ENCODE results near the gene UBAC2. TPM values are rescaled to one million over a fixed set of nuclear protein-coding genes. Genes with fewer than 3 reads are reported as not detected.

UBAC2 gene
- total and polyA plus RNA-seq, 9 donors = 38.7 to 87.5 (median 48.0) TPM

DNA sequence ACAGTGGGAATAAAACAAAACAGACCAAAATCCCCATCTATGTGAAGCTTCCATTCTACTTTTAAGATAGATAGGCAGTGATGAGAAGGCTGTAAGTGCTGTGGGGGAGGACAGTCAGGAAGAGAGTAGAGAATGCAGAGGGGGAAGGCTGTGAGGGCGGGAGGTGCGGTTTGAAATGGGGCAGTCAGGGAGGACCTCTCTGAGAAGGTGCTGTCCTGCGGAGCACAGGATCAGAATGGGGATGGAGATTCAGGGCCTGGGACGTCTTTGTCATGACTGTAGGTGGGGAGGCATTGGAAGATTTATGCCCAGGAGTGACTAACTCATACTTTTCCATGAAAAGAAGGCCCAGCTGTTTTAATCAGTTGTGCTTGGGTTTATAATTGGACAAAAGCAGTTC, 110.5 kb downstream of the UBAC2 start:
- H3K9me3 ChIP-seq = no peaks in the 10 kb centered on the region
- WGBS, 3 donors = 67 to 86% (median 71%) methylated on average over 4 of the region's 4 CpGs
- H3K27me3 ChIP-seq = no peaks in the 10 kb centered on the region
- no peaks in the 10 kb centered on the region for H3K36me3 ChIP-seq
- intact Hi-C loops (cut with DNase I) = no loop called here
- H3K4me1 ChIP-seq (ENCODE audit: insufficient read depth) = peaks cover 13% of the 10 kb centered on the region
- H3K27ac ChIP-seq = peak overlapping the region in 1 of 2 donors; percentile 86
- no peak overlapping the region for H3K4me3 ChIP-seq
- DNase-seq = peak in 4 of 5 donors; percentile 22 to 37 (median 28)
- TF ChIP-seq POLR2A (IDR thresholded peaks at IDR 0.05) (no peak), EP300 (IDR thresholded peaks at IDR 0.05) (no peak)
- TF ChIP-seq, protein P1, sequence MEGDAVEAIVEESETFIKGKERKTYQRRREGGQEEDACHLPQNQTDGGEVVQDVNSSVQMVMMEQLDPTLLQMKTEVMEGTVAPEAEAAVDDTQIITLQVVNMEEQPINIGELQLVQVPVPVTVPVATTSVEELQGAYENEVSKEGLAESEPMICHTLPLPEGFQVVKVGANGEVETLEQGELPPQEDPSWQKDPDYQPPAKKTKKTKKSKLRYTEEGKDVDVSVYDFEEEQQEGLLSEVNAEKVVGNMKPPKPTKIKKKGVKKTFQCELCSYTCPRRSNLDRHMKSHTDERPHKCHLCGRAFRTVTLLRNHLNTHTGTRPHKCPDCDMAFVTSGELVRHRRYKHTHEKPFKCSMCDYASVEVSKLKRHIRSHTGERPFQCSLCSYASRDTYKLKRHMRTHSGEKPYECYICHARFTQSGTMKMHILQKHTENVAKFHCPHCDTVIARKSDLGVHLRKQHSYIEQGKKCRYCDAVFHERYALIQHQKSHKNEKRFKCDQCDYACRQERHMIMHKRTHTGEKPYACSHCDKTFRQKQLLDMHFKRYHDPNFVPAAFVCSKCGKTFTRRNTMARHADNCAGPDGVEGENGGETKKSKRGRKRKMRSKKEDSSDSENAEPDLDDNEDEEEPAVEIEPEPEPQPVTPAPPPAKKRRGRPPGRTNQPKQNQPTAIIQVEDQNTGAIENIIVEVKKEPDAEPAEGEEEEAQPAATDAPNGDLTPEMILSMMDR (IDR thresholded peaks at IDR 0.05) = no peak

DNA sequence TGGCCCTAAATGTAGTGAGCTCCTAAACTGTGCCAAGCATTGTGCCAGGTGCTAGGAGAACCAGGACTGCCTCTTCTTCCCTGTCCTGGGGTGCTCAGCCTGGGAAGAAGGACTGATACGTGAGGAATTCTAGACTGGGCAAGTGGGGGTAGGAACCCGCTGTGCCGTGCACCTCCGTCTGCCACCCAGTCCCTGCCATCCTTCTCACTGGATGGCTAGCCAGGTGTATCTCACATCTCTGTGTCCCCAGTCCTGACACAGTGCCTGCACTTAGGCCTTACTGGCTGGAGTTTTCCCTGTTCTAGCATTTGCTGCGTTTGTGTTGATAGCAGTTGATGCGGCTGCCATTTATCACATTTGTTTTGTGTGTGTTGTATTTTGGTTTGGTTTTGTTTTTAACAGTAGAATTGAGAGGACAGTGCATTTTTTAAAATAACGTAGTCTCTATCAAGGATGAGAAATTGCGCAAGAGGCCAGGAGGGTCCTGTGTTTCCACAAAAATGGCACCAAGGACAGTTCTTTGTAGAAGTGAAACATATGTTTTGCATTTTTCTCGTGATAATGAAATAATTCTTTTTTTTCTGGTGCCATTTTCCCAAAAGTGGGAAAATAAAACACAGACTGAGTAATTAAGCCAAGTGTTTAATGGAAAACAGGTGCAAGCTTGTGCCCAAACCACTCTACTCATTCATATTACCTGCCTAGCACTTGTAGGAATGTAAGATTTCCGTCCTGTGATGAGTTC, 111.3 kb downstream of the UBAC2 start:
- peak; percentile 66 to 88 (median 82) for DNase-seq
- H3K9me3 ChIP-seq = no peaks in the 10 kb centered on the region
- peak overlapping the region; percentile 27 to 86 for H3K27ac ChIP-seq
- 25 to 38% (median 33%) methylated on average over 10 of the region's 10 CpGs for WGBS, 3 donors
- H3K4me3 ChIP-seq = no peak overlapping the region
- no peaks in the 10 kb centered on the region for H3K27me3 ChIP-seq
- intact Hi-C loops (cut with DNase I) = no loop called here
- no peak for TF ChIP-seq EP300 (IDR thresholded peaks at IDR 0.05)
- TF ChIP-seq, protein P1 (IDR thresholded peaks at IDR 0.05) = no peak
- TF ChIP-seq POLR2A (IDR thresholded peaks at IDR 0.05) = no peak
- no peaks in the 10 kb centered on the region for H3K36me3 ChIP-seq
- H3K4me1 ChIP-seq (ENCODE audit: insufficient read depth) = peaks cover 16% of the 10 kb centered on the region

DNA sequence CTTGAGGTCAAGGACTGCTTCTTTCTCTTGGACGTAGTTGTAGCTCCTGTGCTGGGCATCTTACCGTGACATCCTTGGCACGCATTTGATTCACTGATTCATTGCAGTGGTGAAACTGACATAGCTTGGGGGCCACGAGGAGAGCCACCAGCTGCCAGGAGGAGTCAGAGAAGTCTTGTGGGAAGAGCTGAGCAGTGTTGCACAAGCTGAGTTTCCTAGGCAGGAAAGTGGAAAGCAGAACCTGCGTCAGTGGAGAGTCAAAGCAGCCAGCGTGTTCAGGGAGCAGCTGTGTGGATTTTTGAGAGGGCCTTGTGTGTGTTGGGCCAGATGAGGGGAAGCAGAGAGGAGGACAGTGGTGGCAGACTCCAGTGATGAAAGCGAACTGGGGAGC, 111.8 kb downstream of the UBAC2 start:
- no peaks in the 10 kb centered on the region for H3K36me3 ChIP-seq
- TF ChIP-seq POLR2A (IDR thresholded peaks at IDR 0.05) (peak; percentile 54), EP300 (IDR thresholded peaks at IDR 0.05) (peak; percentile 62)
- TF ChIP-seq, protein P1 (IDR thresholded peaks at IDR 0.05) = no peak
- no peak overlapping the region for H3K4me3 ChIP-seq
- peak; percentile 78 to 89 (median 86) for DNase-seq
- no peaks in the 10 kb centered on the region for H3K9me3 ChIP-seq
- peaks cover 17% of the 10 kb centered on the region for H3K4me1 ChIP-seq (ENCODE audit: insufficient read depth)
- H3K27me3 ChIP-seq = no peaks in the 10 kb centered on the region
- peak overlapping the region; percentile 39 to 86 for H3K27ac ChIP-seq
- WGBS, 3 donors = 24 to 30% (median 29%) methylated on average over 7 of the region's 7 CpGs
- intact Hi-C loops (cut with DNase I) = no loop called here

DNA sequence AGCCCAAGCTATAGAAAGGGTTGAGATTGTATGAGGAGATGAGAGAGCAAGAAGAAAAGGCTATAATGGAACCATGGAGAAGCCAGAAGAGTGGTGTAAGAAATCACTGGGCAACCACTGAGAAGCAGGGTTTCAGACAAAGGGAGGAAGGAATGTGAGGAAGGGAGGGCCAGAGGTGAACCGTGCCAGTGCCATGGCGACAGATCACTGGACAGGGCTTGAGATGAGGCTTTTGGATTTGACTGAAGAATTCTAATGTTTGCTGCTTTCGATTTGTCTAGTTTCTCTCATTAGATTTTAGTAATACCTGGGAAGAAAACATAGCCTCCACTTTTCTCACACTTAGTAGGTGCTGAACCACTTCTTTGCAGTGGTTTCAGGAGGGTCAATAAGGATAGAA, 112.8 kb downstream of the UBAC2 start:
- H3K9me3 ChIP-seq = no peaks in the 10 kb centered on the region
- H3K4me3 ChIP-seq = no peak overlapping the region
- TF ChIP-seq EP300 (IDR thresholded peaks at IDR 0.05) (no peak), POLR2A (IDR thresholded peaks at IDR 0.05) (no peak)
- TF ChIP-seq, protein P1 (IDR thresholded peaks at IDR 0.05) = no peak
- DNase-seq = no peak
- peaks cover 17% of the 10 kb centered on the region for H3K4me1 ChIP-seq (ENCODE audit: insufficient read depth)
- no peaks in the 10 kb centered on the region for H3K36me3 ChIP-seq
- WGBS, 3 donors = 87 to 92% (median 88%) methylated on average over 3 of the region's 3 CpGs
- intact Hi-C loops (cut with DNase I) = no loop called here
- H3K27me3 ChIP-seq = no peaks in the 10 kb centered on the region
- H3K27ac ChIP-seq = peak overlapping the region; percentile 39 to 86
